Pancreas (tissue), 10 donors: ENCODE measurements around the gene CYGB. TPM values are rescaled to one million over a fixed set of nuclear protein-coding genes. Genes with fewer than 3 reads are reported as not detected.

Experiments used
- ATAC-seq, 4 donors: fragments of 200-7000 bp; cut with Tn5 transposase; one replicate each; pipeline versions ENCODE4 v1.8.0 to v1.9.1; 2020; ENCODE audit warnings: mild to moderate bottlenecking in 4 of 4, moderate library complexity in 4 of 4
- DNase-seq, 6 donors: peaks; one replicate each; pipeline ENCODE4 v3.0.0-alpha.2; 2020
- FAIRE-seq: peaks from 2 replicates; lab custom pipeline; 2012; peaks lifted over from hg19 to GRCh38; lab: Jason Lieb, UNC
- H3K27ac ChIP-seq, 4 donors: fragments of 200-600 bp; sonication (generic); 1 replicate in 3 of 4; 2 replicates in 1 of 4; pipeline versions ENCODE4 v1.5.0 to v1.8.0; 2020
- H3K27me3 ChIP-seq, 4 donors: fragments of 200-600 bp; one replicate each; pipeline ENCODE4 v1.8.0; 2021
- H3K36me3 ChIP-seq, 3 donors: fragments of 200-600 bp; sonication (generic) in 1 of 3; one replicate each; pipeline versions ENCODE4 v1.5.0 to v1.8.0; 2020 to 2021
- H3K4me1 ChIP-seq, 3 donors: fragments of 200-600 bp; one replicate each; pipeline ENCODE4 v1.8.0; 2021
- H3K4me3 ChIP-seq, 4 donors: fragments of 200-600 bp; sonication (generic) in 2 of 4; one replicate each; pipeline versions ENCODE4 v1.5.0 to v1.8.0; 2020 to 2021
- H3K9me3 ChIP-seq, 4 donors: fragments of 200-600 bp; one replicate each; pipeline ENCODE4 v1.8.0; 2021
- WGBS, 2 donors: extraction: QIAGEN DNeasy Blood & Tissue Kit; methylation state at CpG; one replicate each; pipeline ENCODE4 v1.1.7; 2013; 5-methylcytosine and 5-hydroxymethylcytosine counted together
- intact Hi-C, 3 donors: fragments of 100-400 bp; cut with DNase I; formaldehyde crosslinking; loops; one replicate each; pipeline versions ENCODE4 v1.11.1 to v1.14.2; 2022
- polyA plus RNA-seq, 2 donors: library from polyadenylated mRNA; stranded (reverse); fragments of 200-250 nt; gene quantifications; one replicate each; pipeline ENCODE4 v1.2.3, GENCODE V29; 2013
- total RNA-seq, 6 donors: library from RNA; stranded (reverse); fragmentation: NEBNext Ultra II Directional in 4 of 6; extraction: Animal tissue kit (Norgen Biotek cat#: 25700) in 4 of 6; gene quantifications; one replicate each; pipeline versions ENCODE4 v1.2.1 to v1.2.4, GENCODE V29; 2021 to 2023
- TF ChIP-seq, protein P1 (sequence below), 4 donors: fragments of 200-600 bp; sonication (generic) in 3 of 4; IDR thresholded peaks; one replicate each; pipeline versions ENCODE4 v1.5.0 to v1.8.0; 2021; ENCODE audit warnings: antibody characterized with exemption in 4 of 4
- donor health status: healthy with polysubstance abuse.
- donor health status: DM: no; HTN: no; CAD: no; lungs with moderate emphysema.
- donor health status: DM: no; HTN: no; CAD: no.
- donor health status: control.
- donor health status: control.
- donor health status: Bipolar disorder and iron deficiency.
- donor health status: DM: yes; HTN: yes; CAD: no.
- donor health status: DM: no; HTN: no; CAD: no.
- donor health status: DM: no; HTN: no; CAD: no.
- donor health status: DM: yes; HTN: yes; CAD: no.

Gene CYGB
- total and polyA plus RNA-seq, 8 donors, result 2.6 to 15.7 (median 8.2) TPM

DNA sequence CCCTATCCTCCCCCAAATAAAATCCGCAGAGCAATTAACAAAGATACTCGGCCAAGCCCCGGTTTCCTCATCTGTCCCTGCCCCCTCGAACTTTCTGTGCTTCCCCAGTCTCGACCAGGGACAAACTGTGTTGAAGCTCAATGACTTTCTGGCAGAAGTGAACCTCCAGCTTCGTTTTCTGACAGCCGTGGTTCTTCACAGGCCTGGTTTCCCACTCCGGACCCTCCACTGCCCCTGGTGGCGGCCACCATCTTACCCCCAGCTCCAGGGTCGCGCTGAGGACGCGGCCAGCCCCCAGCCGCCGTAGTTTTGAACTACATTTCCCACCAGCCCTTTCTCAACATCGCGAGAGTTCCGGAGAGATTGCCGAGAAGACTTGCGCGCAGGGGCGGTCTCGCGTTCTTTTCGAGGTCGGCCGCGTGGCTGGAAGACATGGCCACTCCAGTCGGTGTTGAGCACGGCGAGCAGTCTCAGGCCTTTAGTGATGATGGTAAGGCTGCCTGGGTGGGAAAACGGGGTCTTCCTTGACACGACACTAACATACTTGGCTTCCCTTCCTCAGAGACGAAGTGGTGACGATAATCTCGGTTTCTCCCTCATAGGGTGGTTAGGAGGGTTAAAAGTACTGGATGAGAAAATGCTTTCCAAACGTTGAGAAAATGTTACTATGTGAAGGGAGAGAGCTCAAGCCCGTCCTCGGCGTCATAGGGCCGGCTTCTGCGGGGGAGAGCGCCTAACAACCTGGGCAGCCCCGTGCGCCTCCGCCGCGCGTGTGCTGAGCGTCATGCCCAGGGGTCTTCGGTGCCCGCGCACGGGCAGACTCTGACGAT is 20.1 kb upstream of the CYGB start:
- DNase-seq (peak; percentile 91 to 96 (median 93)), ATAC-seq (peak; percentile 91 to 97 (median 94)), FAIRE-seq (no peak)
- peaks cover 0 to 5% (median 4%) of the 10 kb centered on the region in 3 donors for H3K36me3 ChIP-seq
- no peaks in the 10 kb centered on the region for H3K9me3 ChIP-seq
- TF ChIP-seq, protein P1, sequence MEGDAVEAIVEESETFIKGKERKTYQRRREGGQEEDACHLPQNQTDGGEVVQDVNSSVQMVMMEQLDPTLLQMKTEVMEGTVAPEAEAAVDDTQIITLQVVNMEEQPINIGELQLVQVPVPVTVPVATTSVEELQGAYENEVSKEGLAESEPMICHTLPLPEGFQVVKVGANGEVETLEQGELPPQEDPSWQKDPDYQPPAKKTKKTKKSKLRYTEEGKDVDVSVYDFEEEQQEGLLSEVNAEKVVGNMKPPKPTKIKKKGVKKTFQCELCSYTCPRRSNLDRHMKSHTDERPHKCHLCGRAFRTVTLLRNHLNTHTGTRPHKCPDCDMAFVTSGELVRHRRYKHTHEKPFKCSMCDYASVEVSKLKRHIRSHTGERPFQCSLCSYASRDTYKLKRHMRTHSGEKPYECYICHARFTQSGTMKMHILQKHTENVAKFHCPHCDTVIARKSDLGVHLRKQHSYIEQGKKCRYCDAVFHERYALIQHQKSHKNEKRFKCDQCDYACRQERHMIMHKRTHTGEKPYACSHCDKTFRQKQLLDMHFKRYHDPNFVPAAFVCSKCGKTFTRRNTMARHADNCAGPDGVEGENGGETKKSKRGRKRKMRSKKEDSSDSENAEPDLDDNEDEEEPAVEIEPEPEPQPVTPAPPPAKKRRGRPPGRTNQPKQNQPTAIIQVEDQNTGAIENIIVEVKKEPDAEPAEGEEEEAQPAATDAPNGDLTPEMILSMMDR (IDR thresholded peaks at IDR 0.05), result peak in 3 of 4 donors; percentile 13 to 30 (median 21)
- H3K27ac ChIP-seq, result peak overlapping the region; percentile 70 to 95 (median 82)
- H3K4me1 ChIP-seq, result peaks cover 7 to 41% (median 21%) of the 10 kb centered on the region in 3 donors
- H3K4me3 ChIP-seq, result peak overlapping the region; percentile 42 to 89 (median 52)
- no peaks in the 10 kb centered on the region for H3K27me3 ChIP-seq
- intact Hi-C loops, result no loop called here
- WGBS, 2 donors, result 1% methylated on average over 55 of the region's 55 CpGs

DNA sequence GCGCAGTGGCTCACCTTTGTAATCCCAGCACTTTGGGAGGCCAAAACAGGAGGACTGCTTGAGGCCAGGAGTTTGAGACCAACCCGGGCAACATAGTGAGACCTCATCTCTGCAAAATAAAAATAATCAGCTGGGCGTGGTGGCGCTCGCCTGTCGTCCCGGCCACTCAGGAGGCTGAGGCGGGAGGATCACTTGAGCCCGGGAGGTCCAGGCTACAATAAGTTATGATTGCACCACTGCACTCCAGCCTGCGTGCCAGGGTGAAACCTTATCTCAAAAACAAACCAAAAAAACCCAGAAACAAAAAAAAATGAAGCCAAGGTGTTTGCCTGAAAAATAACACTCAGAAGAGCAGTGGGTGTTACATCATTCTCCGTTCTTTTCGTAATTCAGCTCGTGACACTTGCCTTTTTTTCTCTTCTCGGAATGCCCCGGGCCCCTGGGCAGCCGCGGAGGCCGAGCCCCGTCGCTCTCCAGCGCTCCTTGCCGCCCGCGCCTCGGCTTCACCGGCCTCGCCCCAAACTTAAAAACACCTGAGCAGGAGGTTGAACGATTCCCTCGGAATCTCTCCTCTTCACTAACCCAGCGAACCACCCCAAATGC is 19.4 kb upstream of the CYGB start:
- Histone ChIP-seq H3K4me1 (peaks cover 7 to 39% (median 20%) of the 10 kb centered on the region in 3 donors), H3K9me3 (no peaks in the 10 kb centered on the region), H3K27ac (peak overlapping the region; percentile 70 to 95 (median 82)), H3K27me3 (no peaks in the 10 kb centered on the region), H3K4me3 (peak overlapping the region; percentile 42 to 89 (median 52)), H3K36me3 (peaks cover 0 to 5% (median 4%) of the 10 kb centered on the region in 3 donors)
- WGBS, 2 donors, result 23 to 26% methylated on average over 30 of the region's 30 CpGs
- peak; percentile 30 to 55 (median 48) for ATAC-seq
- intact Hi-C loops, result no loop called here
- FAIRE-seq, result no peak
- DNase-seq, result no peak
- TF ChIP-seq, protein P1 (IDR thresholded peaks at IDR 0.05), result no peak

DNA sequence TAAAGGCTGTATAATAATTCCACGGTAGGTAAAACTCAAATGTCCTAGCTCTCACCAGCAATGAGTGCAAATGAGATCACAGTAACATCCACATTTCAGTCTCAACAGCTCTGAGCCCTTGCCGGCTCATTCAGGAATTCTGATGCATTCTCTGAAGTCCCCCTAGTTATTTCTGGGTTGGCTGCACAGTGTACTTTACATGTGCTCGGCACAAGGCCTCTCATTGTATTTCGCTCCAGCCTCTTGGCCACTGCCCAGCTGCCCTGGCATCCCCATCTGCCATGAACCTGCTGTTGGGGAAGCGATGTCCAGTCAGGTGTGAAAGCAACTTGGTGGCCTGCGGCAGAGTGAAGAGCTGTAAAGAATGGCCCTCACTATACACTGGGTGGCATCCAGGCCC is 16.6 kb upstream of the CYGB start:
- ATAC-seq, result peak in 2 of 4 donors; percentile 8 to 31

DNA sequence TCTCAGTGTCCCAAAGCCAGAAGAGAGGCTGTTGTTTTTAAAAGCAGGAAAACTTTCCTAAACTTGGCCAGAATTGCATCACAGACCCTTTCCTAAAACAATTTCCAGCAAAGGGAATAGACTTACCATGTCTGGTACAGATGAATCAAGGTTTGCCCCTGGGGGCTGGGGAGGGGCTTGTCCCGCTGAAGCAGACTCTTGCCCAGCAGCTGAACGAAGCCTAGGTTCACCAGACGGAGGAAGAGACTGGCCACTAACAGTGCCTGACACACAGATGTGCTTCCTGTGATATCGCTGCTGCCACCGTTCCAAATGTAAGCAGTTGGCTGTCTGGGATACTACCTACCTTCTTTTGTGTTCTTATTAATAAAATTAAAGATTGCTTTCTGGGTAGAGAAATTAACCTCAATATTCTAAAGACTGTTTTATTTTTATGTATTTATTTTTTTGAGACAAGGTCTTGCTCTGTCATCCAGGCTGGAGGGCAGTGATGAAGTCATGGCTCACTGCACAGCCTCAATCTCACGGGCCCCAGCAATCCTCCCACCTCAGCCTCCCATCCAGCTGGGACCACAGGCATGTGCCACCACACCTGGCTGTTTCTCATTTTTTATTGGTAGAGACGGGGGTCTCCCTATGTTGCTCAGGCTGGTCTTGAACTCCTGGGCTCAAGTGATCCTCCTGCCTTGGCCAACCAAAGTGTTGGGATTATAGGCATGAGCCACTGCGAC is 15.8 kb upstream of the CYGB start:
- TF ChIP-seq, protein P1 (IDR thresholded peaks at IDR 0.05), result no peak
- ATAC-seq (no peak), DNase-seq (peak in 1 of 6 donors; percentile 16), FAIRE-seq (no peak)
- 90 to 93% methylated on average over 8 of the region's 8 CpGs for WGBS, 2 donors
- intact Hi-C loops, result no loop called here
- peaks cover 14 to 15% (median 15%) of the 10 kb centered on the region in 3 donors for H3K4me1 ChIP-seq
- H3K27me3 ChIP-seq, result no peaks in the 10 kb centered on the region
- H3K4me3 ChIP-seq, result no peak overlapping the region
- no peaks in the 10 kb centered on the region for H3K36me3 ChIP-seq
- H3K9me3 ChIP-seq, result no peaks in the 10 kb centered on the region
- peak overlapping the region; percentile 22 to 57 (median 52) for H3K27ac ChIP-seq

More for the DNA sequence above, 16.6 kb upstream of the CYGB start:
- FAIRE-seq, result no peak
- Histone ChIP-seq H3K36me3 (no peaks in the 10 kb centered on the region), H3K4me3 (no peak overlapping the region), H3K4me1 (peaks cover 9 to 17% (median 13%) of the 10 kb centered on the region in 3 donors), H3K27ac (peak overlapping the region in 3 of 4 donors; percentile 49 to 57 (median 55)), H3K27me3 (no peaks in the 10 kb centered on the region), H3K9me3 (no peaks in the 10 kb centered on the region)
- peak in 4 of 6 donors; percentile 63 to 77 (median 66) for DNase-seq
- WGBS, 2 donors, result 47 to 57% methylated on average over 6 of the region's 6 CpGs
- TF ChIP-seq, protein P1 (IDR thresholded peaks at IDR 0.05), result no peak
- intact Hi-C loops, result no loop called here
